HG02938 (cell line): ENCODE results near the gene SORBS1.

Source experiments
- ATAC-seq: cut with Tn5 transposase; IDR thresholded peaks from one replicate; pipeline ENCODE4 v1.9.1; 2021; ENCODE audit warnings: mild to moderate bottlenecking, moderate library complexity; ENCODE audit not compliant: unreplicated experiment

Gene SORBS1

DNA sequence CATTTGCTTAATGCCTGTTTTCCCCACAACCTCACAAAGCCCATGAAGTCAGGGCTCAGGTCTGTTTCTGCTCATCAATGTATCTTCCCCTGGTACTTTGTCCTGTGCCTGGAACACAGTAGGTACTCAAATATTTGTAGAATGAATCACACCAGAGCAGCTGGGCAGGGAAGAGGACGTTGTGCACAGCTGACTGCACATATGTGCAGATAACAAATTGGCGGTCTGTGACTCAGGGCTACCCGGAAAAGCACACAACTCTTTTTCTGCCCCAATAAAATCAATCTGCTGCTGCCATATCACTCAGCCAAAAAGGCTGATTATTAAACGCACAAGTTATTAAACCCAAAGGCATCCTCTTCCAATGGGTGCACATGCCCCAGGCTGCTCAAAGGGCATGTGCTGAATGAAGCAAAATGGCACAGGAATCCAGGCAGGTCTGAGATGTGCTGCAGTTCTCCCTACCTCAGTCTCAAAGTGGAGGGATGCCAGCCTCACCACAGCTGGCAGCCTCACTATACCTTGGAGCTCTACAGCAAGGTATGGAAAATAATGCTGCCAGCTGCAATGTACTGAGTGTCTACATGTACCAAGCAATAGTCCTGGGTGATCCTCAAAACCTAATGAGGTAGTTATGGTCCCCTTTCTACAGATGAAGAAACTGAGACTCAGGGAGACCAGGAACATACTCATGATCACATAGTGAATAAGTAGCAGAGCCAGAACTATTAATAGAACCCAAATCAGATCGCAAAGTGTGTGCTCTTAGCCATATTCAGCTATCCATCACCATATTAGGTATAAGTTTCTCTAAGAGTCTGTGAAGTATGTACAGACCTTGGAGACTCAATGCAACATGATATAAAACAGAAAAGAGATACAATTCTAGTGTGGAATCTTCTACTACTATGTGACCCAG is 43.4 kb downstream of the SORBS1 start:
- no peak for ATAC-seq

DNA sequence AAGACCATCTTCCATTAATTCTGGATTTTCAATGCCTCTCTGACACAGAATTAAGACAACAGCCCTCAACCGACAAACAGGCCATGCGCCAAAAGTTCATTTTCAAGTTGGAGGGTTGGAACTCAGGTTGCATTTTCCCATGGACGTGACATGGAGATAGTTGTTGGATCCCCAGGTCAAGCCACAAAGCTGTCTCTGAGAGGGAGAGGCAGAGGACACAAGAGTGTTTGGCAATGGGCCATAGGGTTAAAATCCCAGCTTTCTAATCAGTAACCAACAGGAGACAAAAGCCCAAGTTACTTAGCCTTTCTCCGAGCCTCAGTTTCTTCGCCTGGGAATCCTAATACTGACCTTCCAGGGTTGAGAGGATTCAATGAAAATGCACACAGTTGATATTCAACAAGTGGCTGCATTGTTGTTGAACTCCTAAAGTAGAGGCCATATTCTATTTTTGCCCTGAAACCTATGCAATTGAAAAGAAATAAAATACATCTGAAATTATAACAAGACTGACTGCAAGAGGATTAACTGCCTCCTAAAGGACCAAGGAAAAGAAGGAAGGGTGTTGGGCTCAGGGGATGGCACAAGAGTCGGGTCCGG is 44.3 kb downstream of the SORBS1 start:
- no peak for ATAC-seq

- ATAC-seq: no peak
These were observed 47.2 kb downstream of the SORBS1 start for GRCh38 chr10:95513941-95514392.

- ATAC-seq: no peak
These were observed 48.1 kb downstream of the SORBS1 start for GRCh38 chr10:95513008-95513589.

DNA sequence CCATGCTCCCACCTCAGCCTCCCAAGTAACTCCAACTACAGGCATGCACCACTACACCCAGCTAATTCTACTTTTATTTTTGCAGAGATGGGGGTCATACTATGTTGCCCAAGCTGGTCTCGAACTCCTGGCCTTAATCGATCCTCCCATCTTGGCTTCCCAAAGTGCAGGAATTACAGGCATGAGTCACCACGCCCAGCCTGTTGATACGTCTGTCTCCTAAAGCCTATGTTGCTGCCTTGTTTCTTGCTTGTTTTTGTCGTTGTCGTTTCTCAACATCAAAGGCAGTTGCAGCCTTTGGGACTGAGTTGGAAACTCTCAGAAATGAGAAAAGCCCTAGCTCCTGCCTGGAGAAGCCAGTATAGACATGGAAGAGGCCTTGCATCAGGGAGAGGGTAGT is 49.9 kb downstream of the SORBS1 start:
- ATAC-seq: no peak

GRCh38 chr10:95509251-95509650 is 51.9 kb downstream of the SORBS1 start:
- no peak for ATAC-seq

DNA sequence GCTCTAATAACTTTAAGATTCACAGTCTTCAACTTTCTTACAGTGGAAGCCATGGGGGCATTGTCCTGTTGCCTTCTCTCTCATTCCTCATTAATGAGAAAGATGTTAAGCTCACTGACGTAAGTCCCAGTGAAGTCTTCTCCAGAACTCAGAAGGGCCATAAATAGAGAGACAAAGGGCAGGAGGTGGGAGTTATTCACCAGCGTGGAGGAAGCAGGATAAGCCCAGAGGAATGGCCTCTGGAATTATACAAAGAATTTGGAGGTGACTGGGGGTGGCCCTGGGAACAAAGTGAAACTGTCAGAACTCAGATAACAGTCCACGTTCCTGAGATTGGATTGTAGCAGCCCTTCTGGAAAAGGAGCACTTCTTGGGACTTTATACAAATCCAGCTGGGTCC is 52.4 kb downstream of the SORBS1 start:
- no peak for ATAC-seq

GRCh38 chr10:95506056-95506737 is 55.0 kb downstream of the SORBS1 start:
- ATAC-seq: no peak

- ATAC-seq: no peak
These were observed 55.5 kb downstream of the SORBS1 start for GRCh38 chr10:95505641-95506040.

DNA sequence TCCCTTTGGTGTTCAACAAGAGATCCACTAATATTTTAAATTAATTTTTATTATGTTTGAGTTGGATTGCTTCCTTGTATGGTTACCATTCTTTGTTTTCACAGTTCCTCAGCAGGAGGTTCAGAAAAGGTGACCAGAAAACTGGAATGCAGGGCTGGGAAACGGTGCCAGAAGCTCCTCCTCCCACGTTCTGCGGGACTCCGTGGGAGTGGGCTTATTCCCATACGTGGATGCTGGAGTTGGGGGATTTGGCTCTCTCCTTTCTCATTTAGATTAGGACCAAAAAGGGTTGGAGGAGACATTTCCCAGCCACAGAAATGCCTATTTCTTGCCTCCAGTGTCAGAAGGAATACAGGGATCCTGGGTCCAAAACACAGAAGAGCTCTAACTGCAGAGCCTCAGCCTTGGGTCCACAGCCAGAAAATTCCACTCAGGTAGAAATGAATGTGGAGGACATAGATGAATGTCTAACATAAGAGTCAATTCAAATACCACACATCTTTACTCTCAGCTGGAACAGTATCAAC is 56.0 kb downstream of the SORBS1 start:
- ATAC-seq: no peak

DNA sequence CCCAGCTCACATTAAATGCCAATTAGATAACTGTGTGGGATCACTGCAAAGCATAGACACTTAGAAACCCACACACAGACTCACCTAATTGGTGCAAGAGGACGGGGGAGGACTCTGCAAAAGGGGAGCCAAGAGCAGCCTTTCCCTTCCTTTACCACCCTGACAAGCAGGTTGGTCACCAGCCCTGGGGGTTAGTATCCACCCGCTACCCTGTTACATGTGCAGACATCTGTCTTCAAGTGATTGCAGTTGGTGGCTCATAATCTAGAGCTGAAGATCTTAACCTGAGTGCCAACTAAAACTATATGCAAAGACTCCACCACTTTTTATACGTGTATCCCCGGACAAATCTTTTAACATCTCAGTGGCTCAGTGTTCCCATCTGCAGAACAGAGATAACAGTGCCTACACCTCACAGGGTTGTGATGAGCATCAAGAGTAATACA is 56.9 kb downstream of the SORBS1 start:
- no peak for ATAC-seq

- no peak for ATAC-seq
These were observed 57.6 kb downstream of the SORBS1 start for GRCh38 chr10:95503526-95503925.

DNA sequence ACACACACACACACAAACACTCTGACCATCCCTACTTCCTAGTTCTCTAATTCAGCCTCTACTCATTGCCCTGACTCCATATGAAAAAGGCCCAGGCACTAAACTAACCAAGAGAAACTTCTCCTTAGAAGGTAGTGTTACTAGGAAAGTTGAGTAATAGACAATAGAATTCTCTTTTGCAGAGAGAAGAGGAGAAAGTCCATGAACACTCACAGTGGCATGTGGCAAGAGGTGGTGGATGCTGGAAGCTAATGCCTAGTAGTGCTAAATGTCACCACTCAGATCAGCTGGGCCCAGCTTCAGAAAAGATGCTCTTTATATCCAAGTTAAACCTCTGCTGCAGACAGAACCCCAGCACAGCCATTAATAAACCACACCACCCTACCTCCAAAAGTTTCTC is 58.2 kb downstream of the SORBS1 start:
- no peak for ATAC-seq

DNA sequence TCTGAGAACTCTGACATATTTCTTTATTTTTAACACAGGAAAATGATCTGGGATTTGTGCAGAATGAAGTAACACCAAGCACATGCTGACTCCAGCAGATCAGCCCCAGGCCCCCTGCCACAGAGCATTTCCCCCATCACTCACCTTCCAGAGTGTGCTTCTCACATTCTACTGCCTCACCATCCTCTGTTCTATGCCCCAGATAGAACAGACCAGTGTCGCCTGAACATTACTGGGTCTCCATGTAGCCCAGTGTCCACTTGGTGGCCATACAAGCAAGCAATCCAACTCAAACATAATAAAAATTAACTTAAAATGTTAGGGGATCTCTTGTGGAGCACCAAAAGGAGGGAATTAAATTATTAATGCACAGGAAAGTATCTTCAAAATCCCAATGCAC is 58.8 kb downstream of the SORBS1 start:
- ATAC-seq: no peak

DNA sequence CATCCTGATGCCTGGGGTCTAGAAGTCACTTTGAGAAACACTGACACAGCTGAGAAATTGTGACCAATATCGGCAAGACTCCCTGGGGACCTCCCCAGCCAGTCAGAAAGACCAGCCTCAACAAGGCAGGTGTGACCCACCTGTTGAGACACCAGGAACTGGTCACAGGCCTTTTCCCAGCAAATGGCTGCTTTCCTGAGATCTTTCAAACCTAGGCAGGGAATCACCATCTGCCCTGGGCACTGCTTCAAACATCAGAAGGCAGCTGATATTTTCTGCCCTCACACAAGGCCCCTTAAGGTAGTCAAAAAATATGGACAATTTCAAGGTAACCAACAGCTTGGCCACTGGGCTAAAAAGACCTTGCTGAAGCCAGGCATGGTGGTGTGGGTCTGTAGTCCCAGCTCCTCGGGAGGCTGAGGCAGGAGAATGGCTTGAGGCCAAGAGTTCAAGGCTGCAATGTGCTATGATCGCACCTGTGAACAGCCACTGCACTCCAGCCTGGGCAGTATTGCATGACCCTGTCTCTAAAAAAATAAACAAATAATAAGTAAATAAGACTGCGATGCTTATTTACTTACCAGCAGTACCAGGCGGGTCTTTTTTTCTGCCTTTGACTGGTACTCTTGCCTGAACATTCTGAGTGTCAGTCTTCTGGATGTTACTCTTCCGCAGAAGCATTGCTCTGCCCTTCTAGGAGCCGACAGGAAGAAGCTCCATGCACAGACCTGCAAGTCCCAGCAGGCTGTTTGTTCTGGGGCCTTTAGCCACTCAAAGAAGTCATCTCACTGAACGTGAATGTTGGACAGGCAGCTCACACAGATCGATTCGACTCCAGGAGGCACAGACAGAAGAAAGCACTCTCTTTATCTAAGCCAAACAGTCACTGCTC is 59.7 kb downstream of the SORBS1 start:
- ATAC-seq: no peak

- ATAC-seq: no peak
These were observed 60.5 kb downstream of the SORBS1 start for GRCh38 chr10:95500649-95501048.

GRCh38 chr10:95500097-95500496 is 61.1 kb downstream of the SORBS1 start:
- no peak for ATAC-seq

GRCh38 chr10:95499482-95499989 is 61.6 kb downstream of the SORBS1 start:
- ATAC-seq: no peak

DNA sequence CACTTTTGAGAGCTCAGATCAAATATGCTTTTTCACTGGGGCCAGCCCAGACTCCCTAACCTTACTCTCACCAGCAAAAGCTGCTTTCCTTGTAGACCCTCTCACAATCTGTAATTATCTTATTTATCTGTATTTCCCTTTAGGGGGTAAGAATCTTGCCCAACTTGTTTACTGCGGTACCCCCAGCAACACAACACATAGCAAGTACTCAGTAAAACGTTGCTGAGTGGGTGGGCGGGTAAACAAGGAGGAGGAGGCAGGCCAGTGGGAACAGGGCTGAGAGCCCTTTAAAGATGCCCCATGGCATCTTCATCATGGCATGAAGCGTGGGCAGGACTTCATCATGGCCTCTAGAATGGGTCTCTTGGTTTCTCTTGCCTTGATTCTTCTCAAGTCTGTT is 64.2 kb downstream of the SORBS1 start:
- ATAC-seq: no peak
